ENCODE results near the gene APLP1. TPM values are rescaled to one million over a fixed set of nuclear protein-coding genes. Genes with fewer than 3 reads are reported as not detected.

APLP1 gene
- polyA plus RNA-seq, 1 experiment: 6.8 TPM

DNA sequence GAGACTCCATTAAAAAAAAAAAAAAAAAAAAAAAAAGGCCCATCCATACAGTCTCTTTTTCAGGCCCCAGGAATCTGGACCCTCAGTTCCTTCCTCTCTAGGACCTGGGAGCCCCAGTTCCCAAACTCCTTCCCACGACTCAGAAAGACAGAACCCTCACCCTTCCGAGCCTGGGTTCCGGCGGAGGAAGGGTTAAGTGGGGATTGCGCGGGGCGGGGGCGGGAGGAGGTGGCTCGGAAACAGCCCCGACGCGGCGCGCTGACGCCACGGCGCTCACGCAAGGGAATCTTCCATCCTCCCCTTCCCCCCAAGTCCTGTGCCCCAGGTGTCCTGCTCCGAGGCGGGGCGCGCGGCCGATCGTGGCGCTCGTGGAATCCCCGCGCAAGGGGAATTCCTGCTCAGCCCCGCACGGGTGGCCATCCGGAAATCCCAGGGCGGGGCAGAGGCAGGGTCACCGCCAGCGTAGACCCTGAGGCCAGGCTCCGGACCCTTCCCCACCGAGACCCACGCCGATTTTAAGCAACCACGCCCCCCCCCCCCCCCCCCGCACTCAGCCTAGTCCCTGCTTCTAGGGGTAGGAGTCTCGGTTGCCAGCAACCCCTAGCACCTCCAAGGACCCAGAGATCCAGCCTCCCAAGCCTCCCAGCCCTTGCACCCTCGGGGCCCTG lies 31.3 kb downstream of the APLP1 start:
- no peak for DNase-seq (ENCODE audit: low read depth, low spot score)
- Histone ChIP-seq H3K27ac (ENCODE audit: low read depth, low read length) (peak overlapping the region; percentile 61), H3K27me3 (ENCODE audit: control insufficient read depth, insufficient read depth, low read length) (no peaks in the 10 kb centered on the region), H3K9me3 (ENCODE audit: control insufficient read depth, insufficient read depth, low read length) (no peaks in the 10 kb centered on the region; the same call in 1 of the 2 replicates), H3K4me3 (ENCODE audit: low read depth, low read length) (peak overlapping the region; percentile 74)
- TF ChIP-seq, protein P1, sequence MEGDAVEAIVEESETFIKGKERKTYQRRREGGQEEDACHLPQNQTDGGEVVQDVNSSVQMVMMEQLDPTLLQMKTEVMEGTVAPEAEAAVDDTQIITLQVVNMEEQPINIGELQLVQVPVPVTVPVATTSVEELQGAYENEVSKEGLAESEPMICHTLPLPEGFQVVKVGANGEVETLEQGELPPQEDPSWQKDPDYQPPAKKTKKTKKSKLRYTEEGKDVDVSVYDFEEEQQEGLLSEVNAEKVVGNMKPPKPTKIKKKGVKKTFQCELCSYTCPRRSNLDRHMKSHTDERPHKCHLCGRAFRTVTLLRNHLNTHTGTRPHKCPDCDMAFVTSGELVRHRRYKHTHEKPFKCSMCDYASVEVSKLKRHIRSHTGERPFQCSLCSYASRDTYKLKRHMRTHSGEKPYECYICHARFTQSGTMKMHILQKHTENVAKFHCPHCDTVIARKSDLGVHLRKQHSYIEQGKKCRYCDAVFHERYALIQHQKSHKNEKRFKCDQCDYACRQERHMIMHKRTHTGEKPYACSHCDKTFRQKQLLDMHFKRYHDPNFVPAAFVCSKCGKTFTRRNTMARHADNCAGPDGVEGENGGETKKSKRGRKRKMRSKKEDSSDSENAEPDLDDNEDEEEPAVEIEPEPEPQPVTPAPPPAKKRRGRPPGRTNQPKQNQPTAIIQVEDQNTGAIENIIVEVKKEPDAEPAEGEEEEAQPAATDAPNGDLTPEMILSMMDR (IDR thresholded peaks at IDR 0.05; ENCODE audit: low read depth, low read length): no peak
- CTCF ChIA-PET: interaction anchor here (1.4 kb wide), 1 partner anchor 31 kb away, joined by 4 read pairs; no protein-coding TSS in a partner anchor
- POLR2A ChIA-PET: no interaction called here

DNA sequence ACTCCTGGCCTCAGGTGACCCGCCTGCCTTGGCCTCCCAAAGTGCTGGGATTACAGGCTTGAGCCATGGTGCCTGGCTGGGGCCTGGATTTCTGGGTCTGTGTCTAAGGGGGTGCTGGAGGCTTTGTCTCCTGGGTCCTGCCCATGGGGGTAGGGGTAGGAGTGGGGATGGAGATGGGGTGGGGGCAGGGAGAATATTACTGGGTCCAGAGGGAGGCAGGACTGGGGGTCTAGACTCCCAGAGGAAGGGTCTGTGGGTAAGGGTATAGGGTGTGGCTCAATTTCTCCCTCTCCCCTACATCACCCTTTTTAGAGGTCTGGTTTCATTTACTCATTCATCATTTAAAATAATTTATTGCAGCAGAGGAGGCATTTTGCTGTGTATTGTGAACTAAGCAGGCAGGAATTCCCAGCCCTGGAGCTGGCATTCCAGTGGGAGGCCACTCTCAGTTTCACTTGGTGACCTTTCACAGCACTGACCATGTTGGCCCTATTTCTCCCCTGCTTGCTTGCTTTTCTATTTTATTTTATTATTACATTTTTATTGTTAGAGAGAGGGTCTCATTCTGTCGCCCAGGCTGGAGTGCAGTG lies 32.8 kb downstream of the APLP1 start:
- DNase-seq (ENCODE audit: low read depth, low spot score): no peak
- POLR2A ChIA-PET: interaction anchor here (1.3 kb wide), 1 partner anchor 30 kb away, joined by 4 read pairs; no protein-coding TSS in a partner anchor
- Histone ChIP-seq H3K4me3 (ENCODE audit: low read depth, low read length) (peak overlapping the region; percentile 74), H3K27me3 (ENCODE audit: control insufficient read depth, insufficient read depth, low read length) (no peaks in the 10 kb centered on the region), H3K9me3 (ENCODE audit: control insufficient read depth, insufficient read depth, low read length) (no peaks in the 10 kb centered on the region; the same call in 1 of the 2 replicates), H3K27ac (ENCODE audit: low read depth, low read length) (peak overlapping the region; percentile 52)
- CTCF ChIA-PET: interaction anchor here (1.0 to 1.4 kb wide), 2 partner anchors 30 to 31 kb away, joined by 3 to 4 read pairs; no protein-coding TSS in a partner anchor
- TF ChIP-seq, protein P1 (IDR thresholded peaks at IDR 0.05; ENCODE audit: low read depth, low read length): no peak

GRCh38 chr19:35901854-35902661 lies 33.7 kb downstream of the APLP1 start, which contains the start of gene HCST:
Gene HCST, plus strand, starts transcription at chr19:35902529. Its CDS starts 65 bp downstream, at chr19:35902594.
- CTCF ChIA-PET: no interaction called here
- Histone ChIP-seq H3K9me3 (ENCODE audit: control insufficient read depth, insufficient read depth, low read length) (no peaks in the 10 kb centered on the region; the same call in 1 of the 2 replicates), H3K27me3 (ENCODE audit: control insufficient read depth, insufficient read depth, low read length) (no peaks in the 10 kb centered on the region), H3K4me3 (ENCODE audit: low read depth, low read length) (peak within 1 kb of the TSS; percentile 37), H3K27ac (ENCODE audit: low read depth, low read length) (peak within 1 kb of the TSS; percentile 68)
- TF ChIP-seq, protein P1 (IDR thresholded peaks at IDR 0.05; ENCODE audit: low read depth, low read length): no peak
- no peak for DNase-seq (ENCODE audit: low read depth, low spot score)
- POLR2A ChIA-PET: interaction anchor here (1.3 kb wide), 1 partner anchor 29 kb away, joined by 4 read pairs; no protein-coding TSS in a partner anchor

DNA sequence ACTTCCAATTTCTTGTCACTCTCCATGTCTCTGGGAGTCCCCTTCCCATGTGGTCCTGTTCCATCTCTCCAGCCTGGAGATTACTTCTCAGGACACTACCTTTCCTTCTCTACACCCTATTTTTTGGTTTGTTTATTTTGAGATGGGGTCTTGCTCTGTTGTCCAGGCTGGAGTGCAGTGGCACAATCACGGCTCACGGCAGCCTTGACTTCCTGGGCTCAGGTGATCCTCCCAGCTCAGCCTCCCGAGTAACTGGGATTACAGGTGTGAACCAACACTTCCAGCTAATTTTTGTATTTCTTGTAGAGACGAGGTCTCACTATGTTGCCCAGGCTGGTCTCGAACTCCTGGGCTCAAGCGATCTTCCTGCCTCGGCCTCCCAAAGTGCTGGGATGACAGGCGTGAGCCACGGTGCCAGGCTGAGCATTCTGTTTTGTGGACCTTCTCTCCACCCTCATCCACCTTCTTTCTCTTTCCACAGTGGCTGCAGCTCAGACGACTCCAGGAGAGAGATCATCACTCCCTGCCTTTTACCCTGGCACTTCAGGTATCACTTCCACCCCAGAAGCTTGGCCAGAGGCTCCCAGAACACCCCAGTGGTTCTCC lies 34.6 kb downstream of the APLP1 start:
- no peak for DNase-seq (ENCODE audit: low read depth, low spot score)
- Histone ChIP-seq H3K4me3 (ENCODE audit: low read depth, low read length) (no peak overlapping the region; the same call in 1 of the 2 replicates), H3K27me3 (ENCODE audit: control insufficient read depth, insufficient read depth, low read length) (no peaks in the 10 kb centered on the region), H3K27ac (ENCODE audit: low read depth, low read length) (no peak overlapping the region), H3K9me3 (ENCODE audit: control insufficient read depth, insufficient read depth, low read length) (no peaks in the 10 kb centered on the region; the same call in 1 of the 2 replicates)
- TF ChIP-seq, protein P1 (IDR thresholded peaks at IDR 0.05; ENCODE audit: low read depth, low read length): no peak
- POLR2A ChIA-PET: no interaction called here
- CTCF ChIA-PET: no interaction called here
